Fibroblast of skin of right biceps (primary cell): ENCODE results near the gene GLOD5.
"Not testable (repeated sequence)": the region's sequence is repeated elsewhere in the genome, so short reads cannot be mapped to it uniquely, and the experiment has no call there.

ENCODE experiments used
- DNase-seq: peaks from one replicate; pipeline ENCODE4 v3.0.0-alpha.2; 2013

GLOD5 gene

GRCh38 chrX:48794911-48795515, 33.5 kb downstream of the GLOD5 start:
- DNase-seq, result peak; percentile 47

- no peak for DNase-seq
Observed at GRCh38 chrX:48798318-48798717, 36.8 kb downstream of the GLOD5 start.

GRCh38 chrX:48800574-48801279, 39.2 kb downstream of the GLOD5 start:
- no peak for DNase-seq

- peak; percentile 99 for DNase-seq
Observed at GRCh38 chrX:48801280-48802088, 39.9 kb downstream of the GLOD5 start, which contains the start of gene HDAC6. Gene HDAC6, plus strand, starts transcription at chrX:48802067. Its CDS starts 626 bp downstream, at chrX:48802693.

- DNase-seq, result peak; percentile 81
Observed at GRCh38 chrX:48802089-48802904, 40.8 kb downstream of the GLOD5 start.

- no peak for DNase-seq
Observed at GRCh38 chrX:48802905-48803200, 41.3 kb downstream of the GLOD5 start.

GRCh38 chrX:48806081-48806480, 44.5 kb downstream of the GLOD5 start:
- DNase-seq, result no peak

GRCh38 chrX:48813644-48814043, 52.1 kb downstream of the GLOD5 start:
- DNase-seq, result no peak

GRCh38 chrX:48814722-48815121, 53.2 kb downstream of the GLOD5 start:
- no peak for DNase-seq

GRCh38 chrX:48815266-48815665, 53.7 kb downstream of the GLOD5 start:
- no peak for DNase-seq

GRCh38 chrX:48816014-48816810, 54.7 kb downstream of the GLOD5 start:
- no peak for DNase-seq

- no peak for DNase-seq
Observed at GRCh38 chrX:48818098-48818497, 56.6 kb downstream of the GLOD5 start.

- no peak for DNase-seq
Observed at GRCh38 chrX:48818866-48819265, 57.3 kb downstream of the GLOD5 start.

GRCh38 chrX:48819394-48819793, 57.8 kb downstream of the GLOD5 start:
- DNase-seq, result not testable (repeated sequence)

- no peak for DNase-seq
Observed at GRCh38 chrX:48823053-48823452, 61.5 kb downstream of the GLOD5 start.
